ENCODE measurements around the gene JMJD8. TPM values are rescaled to one million over a fixed set of nuclear protein-coding genes. Genes with fewer than 3 reads are reported as not detected.

The JMJD8 gene, protein sequence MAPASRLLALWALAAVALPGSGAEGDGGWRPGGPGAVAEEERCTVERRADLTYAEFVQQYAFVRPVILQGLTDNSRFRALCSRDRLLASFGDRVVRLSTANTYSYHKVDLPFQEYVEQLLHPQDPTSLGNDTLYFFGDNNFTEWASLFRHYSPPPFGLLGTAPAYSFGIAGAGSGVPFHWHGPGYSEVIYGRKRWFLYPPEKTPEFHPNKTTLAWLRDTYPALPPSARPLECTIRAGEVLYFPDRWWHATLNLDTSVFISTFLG
- 57.6 and 62.1 TPM in 2 replicates for total RNA-seq
- long read RNA-seq, partial matches to known transcripts, result 3 of 6 reads
- long read RNA-seq, other reads (novel, unspliced or antisense), result 2 of 6 reads

- TF ChIP-seq, protein P1, sequence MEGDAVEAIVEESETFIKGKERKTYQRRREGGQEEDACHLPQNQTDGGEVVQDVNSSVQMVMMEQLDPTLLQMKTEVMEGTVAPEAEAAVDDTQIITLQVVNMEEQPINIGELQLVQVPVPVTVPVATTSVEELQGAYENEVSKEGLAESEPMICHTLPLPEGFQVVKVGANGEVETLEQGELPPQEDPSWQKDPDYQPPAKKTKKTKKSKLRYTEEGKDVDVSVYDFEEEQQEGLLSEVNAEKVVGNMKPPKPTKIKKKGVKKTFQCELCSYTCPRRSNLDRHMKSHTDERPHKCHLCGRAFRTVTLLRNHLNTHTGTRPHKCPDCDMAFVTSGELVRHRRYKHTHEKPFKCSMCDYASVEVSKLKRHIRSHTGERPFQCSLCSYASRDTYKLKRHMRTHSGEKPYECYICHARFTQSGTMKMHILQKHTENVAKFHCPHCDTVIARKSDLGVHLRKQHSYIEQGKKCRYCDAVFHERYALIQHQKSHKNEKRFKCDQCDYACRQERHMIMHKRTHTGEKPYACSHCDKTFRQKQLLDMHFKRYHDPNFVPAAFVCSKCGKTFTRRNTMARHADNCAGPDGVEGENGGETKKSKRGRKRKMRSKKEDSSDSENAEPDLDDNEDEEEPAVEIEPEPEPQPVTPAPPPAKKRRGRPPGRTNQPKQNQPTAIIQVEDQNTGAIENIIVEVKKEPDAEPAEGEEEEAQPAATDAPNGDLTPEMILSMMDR (IDR thresholded peaks at IDR 0.05), result no peak
- H3K27ac Mint-ChIP-seq (ENCODE audit: unreplicated experiment), result peak within 1 kb of the TSS; percentile 75
Observed at GRCh38 chr16:684071-684794, at the start of gene JMJD8. Gene JMJD8 (minus strand): TSS chr16:684334. CDS start chr16:684319, 15 bp downstream.

GRCh38 chr16:733382-734207 lies 49.5 kb upstream of the JMJD8 start:
- Mint-ChIP-seq H3K27me3 (ENCODE audit: unreplicated experiment) (no peaks in the 10 kb centered on the region), H3K36me3 (ENCODE audit: unreplicated experiment) (peaks cover 12% of the 10 kb centered on the region), H3K9me3 (ENCODE audit: unreplicated experiment) (no peaks in the 10 kb centered on the region), H3K4me1 (ENCODE audit: unreplicated experiment) (no peaks in the 10 kb centered on the region), H3K4me3 (ENCODE audit: unreplicated experiment) (no peak overlapping the region), H3K27ac (ENCODE audit: unreplicated experiment) (no peak overlapping the region)
- peak; percentile 82 for DNase-seq (ENCODE audit: extremely low spot score, unreplicated experiment)
- TF ChIP-seq, protein P1 (IDR thresholded peaks at IDR 0.05), result no peak

More at GRCh38 chr16:684071-684794, at the start of gene JMJD8:
- H3K9me3 Mint-ChIP-seq (ENCODE audit: unreplicated experiment), result no peaks in the 10 kb centered on the region
- H3K36me3 Mint-ChIP-seq (ENCODE audit: unreplicated experiment), result peaks cover 14% of the 10 kb centered on the region
- no peaks in the 10 kb centered on the region for H3K27me3 Mint-ChIP-seq (ENCODE audit: unreplicated experiment)
- H3K4me1 Mint-ChIP-seq (ENCODE audit: unreplicated experiment), result peaks cover 26% of the 10 kb centered on the region
- H3K4me3 Mint-ChIP-seq (ENCODE audit: unreplicated experiment), result peak within 1 kb of the TSS; percentile 71
- peak; percentile 98 for DNase-seq (ENCODE audit: extremely low spot score, unreplicated experiment)

- H3K27me3 Mint-ChIP-seq (ENCODE audit: unreplicated experiment), result no peaks in the 10 kb centered on the region
- H3K9me3 Mint-ChIP-seq (ENCODE audit: unreplicated experiment), result no peaks in the 10 kb centered on the region
- DNase-seq (ENCODE audit: extremely low spot score, unreplicated experiment), result no peak
- TF ChIP-seq, protein P1 (IDR thresholded peaks at IDR 0.05), result no peak
- no peak overlapping the region for H3K4me3 Mint-ChIP-seq (ENCODE audit: unreplicated experiment)
- H3K36me3 Mint-ChIP-seq (ENCODE audit: unreplicated experiment), result peaks cover 10% of the 10 kb centered on the region
- no peaks in the 10 kb centered on the region for H3K4me1 Mint-ChIP-seq (ENCODE audit: unreplicated experiment)
- no peak overlapping the region for H3K27ac Mint-ChIP-seq (ENCODE audit: unreplicated experiment)
Observed at GRCh38 chr16:732936-733335, 48.8 kb upstream of the JMJD8 start.

GRCh38 chr16:732332-732731 lies 48.2 kb upstream of the JMJD8 start:
- Mint-ChIP-seq H3K4me3 (ENCODE audit: unreplicated experiment) (no peak overlapping the region), H3K9me3 (ENCODE audit: unreplicated experiment) (no peaks in the 10 kb centered on the region), H3K36me3 (ENCODE audit: unreplicated experiment) (peaks cover 7% of the 10 kb centered on the region), H3K27ac (ENCODE audit: unreplicated experiment) (no peak overlapping the region), H3K27me3 (ENCODE audit: unreplicated experiment) (no peaks in the 10 kb centered on the region), H3K4me1 (ENCODE audit: unreplicated experiment) (no peaks in the 10 kb centered on the region)
- DNase-seq (ENCODE audit: extremely low spot score, unreplicated experiment), result no peak
- TF ChIP-seq, protein P1 (IDR thresholded peaks at IDR 0.05), result no peak

Data from osteocyte (in vitro differentiated cells).